Measurements from ENCODE around the gene FUOM. TPM values are rescaled to one million over a fixed set of nuclear protein-coding genes. Genes with fewer than 3 reads are reported as not detected.

The FUOM gene
- total RNA-seq, 1 donor from 2014 or later, result 54.0 TPM

GRCh38 chr10:133346413-133346812 lies 11.4 kb downstream of the FUOM start:
- Histone ChIP-seq H3K4me1 (no peaks in the 10 kb centered on the region), H3K9me3 (no peaks in the 10 kb centered on the region), H3K4me3 (no peak overlapping the region), H3K27ac (no peak overlapping the region), H3K36me3 (no peaks in the 10 kb centered on the region), H3K27me3 (no peaks in the 10 kb centered on the region)
- intact Hi-C loops (cut with DNase I), result no loop called here
- no peak for DNase-seq (ENCODE audit: extremely low spot score in 2 of 2)
- TF ChIP-seq CTCF (IDR thresholded peaks at IDR 0.05) (no peak), POLR2A (IDR thresholded peaks at IDR 0.05) (no peak), POLR2AphosphoS5 (IDR thresholded peaks at IDR 0.05; ENCODE audit: insufficient read depth in 1 of 2, low read depth in 1 of 2) (no peak)

- Histone ChIP-seq H3K9me3 (no peaks in the 10 kb centered on the region), H3K4me1 (no peaks in the 10 kb centered on the region), H3K27me3 (no peaks in the 10 kb centered on the region), H3K27ac (no peak overlapping the region), H3K36me3 (no peaks in the 10 kb centered on the region), H3K4me3 (no peak overlapping the region)
- intact Hi-C loops (cut with DNase I), result no loop called here
- TF ChIP-seq POLR2A (IDR thresholded peaks at IDR 0.05) (no peak), POLR2AphosphoS5 (IDR thresholded peaks at IDR 0.05; ENCODE audit: insufficient read depth in 1 of 2, low read depth in 1 of 2) (no peak), CTCF (IDR thresholded peaks at IDR 0.05) (no peak)
- DNase-seq (ENCODE audit: extremely low spot score in 2 of 2), result no peak
Measured at GRCh38 chr10:133344236-133344635, 13.6 kb downstream of the FUOM start.

DNA sequence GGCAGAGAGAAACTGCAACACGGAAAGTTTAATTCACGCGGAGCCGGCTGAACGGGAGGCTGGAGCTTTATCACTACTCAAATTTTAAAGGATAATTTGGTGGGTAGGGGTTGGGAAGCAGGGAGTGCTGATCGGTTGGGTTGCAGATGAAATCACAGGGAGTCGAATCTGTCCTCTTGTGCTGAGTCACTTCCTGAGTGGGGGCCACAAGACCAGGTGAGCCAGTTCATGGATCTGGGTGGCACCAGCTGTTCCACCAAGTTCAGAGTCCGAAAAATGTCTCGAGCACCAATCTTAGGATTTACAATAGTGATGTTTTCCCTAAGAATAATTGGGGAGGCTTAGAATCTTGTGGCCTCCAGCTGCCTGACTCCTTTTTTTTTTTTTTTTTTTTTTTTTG lies 14.3 kb downstream of the FUOM start:
- intact Hi-C loops (cut with DNase I), result no loop called here
- Histone ChIP-seq H3K9me3 (no peaks in the 10 kb centered on the region), H3K27me3 (no peaks in the 10 kb centered on the region), H3K36me3 (no peaks in the 10 kb centered on the region), H3K4me3 (no peak overlapping the region), H3K27ac (no peak overlapping the region), H3K4me1 (no peaks in the 10 kb centered on the region)
- TF ChIP-seq POLR2A (IDR thresholded peaks at IDR 0.05) (no peak), POLR2AphosphoS5 (IDR thresholded peaks at IDR 0.05; ENCODE audit: insufficient read depth in 1 of 2, low read depth in 1 of 2) (no peak), CTCF (IDR thresholded peaks at IDR 0.05) (no peak)
- DNase-seq (ENCODE audit: extremely low spot score in 2 of 2), result no peak

DNA sequence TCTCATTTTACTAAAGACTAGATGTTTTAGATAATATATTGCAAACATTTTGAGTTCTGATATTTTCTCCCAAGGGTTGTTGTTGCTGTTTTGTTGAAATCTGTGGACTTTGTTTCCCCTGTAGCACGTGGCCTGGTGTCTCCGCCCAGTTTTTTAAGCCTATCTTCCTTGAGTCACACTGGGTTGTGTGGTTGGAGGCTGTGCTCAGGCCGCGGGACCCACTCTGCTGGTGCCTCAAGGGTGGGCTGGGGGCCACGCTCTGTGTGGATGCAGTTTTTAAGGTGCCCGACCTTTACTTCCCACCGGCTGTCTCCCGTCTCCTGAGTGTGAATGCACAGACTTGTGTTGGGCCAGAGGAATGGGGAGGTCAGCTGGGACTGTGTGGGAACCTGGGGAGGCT lies 14.9 kb downstream of the FUOM start:
- TF ChIP-seq CTCF (IDR thresholded peaks at IDR 0.05), result no peak
- Histone ChIP-seq H3K9me3 (no peaks in the 10 kb centered on the region), H3K27me3 (no peaks in the 10 kb centered on the region), H3K4me3 (no peak overlapping the region), H3K4me1 (no peaks in the 10 kb centered on the region), H3K36me3 (no peaks in the 10 kb centered on the region), H3K27ac (no peak overlapping the region)
- DNase-seq (ENCODE audit: extremely low spot score in 2 of 2), result no peak
- intact Hi-C loops (cut with DNase I), result no loop called here

DNA sequence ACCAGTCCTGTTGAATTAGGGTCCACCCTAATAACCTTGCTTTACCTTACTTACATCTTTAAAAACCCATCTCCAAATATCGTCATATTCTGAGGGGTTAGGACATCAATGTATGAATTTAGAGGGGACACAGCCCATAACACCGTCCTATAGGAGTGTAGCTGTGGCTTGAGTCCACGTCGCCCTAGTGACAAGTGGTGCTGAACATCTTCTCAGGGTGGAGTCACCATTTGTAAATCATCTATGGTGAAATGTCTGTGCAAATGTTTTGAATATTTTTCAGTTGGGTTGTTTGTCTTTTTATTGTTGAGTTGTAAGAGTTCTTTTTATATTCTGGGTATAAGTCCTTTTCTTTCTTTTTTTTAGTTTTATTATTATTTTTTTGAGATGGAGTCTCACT lies 15.8 kb downstream of the FUOM start:
- Histone ChIP-seq H3K36me3 (no peaks in the 10 kb centered on the region), H3K27ac (no peak overlapping the region), H3K27me3 (no peaks in the 10 kb centered on the region), H3K4me1 (peaks cover under 1% of the 10 kb centered on the region), H3K9me3 (no peaks in the 10 kb centered on the region), H3K4me3 (no peak overlapping the region)
- no peak for DNase-seq (ENCODE audit: extremely low spot score in 2 of 2)
- TF ChIP-seq POLR2A (IDR thresholded peaks at IDR 0.05), result no peak
- TF ChIP-seq POLR2AphosphoS5 (IDR thresholded peaks at IDR 0.05; ENCODE audit: insufficient read depth in 1 of 2, low read depth in 1 of 2), result no peak
- TF ChIP-seq CTCF (IDR thresholded peaks at IDR 0.05), result no peak
- intact Hi-C loops (cut with DNase I), result no loop called here
